ENCODE data around the gene LAMA2.

Gene LAMA2

DNA sequence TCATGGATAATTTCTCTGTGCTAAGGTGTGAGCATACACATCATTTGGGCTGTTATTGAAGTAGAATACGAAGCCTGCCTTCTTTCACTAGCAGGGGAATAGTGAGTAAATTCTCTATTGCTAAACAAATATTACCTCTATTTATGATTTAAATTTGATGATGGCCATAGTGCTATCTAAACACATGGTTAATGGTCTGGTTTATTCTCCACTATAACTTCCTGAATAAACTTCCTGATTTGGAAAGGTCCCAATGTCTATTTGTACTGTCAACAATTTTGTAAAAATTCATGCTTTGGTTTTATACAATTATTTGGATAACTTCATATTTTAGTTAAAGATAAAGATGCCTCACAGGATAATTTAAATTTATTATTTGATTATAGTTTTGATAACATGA is 426.2 kb downstream of the LAMA2 start:
- TF ChIP-seq TCF12 (IDR thresholded peaks at IDR 0.05; ENCODE audit: low read depth) (no peak), TAF1 (IDR thresholded peaks at IDR 0.05; ENCODE audit: low read depth) (no peak)

DNA sequence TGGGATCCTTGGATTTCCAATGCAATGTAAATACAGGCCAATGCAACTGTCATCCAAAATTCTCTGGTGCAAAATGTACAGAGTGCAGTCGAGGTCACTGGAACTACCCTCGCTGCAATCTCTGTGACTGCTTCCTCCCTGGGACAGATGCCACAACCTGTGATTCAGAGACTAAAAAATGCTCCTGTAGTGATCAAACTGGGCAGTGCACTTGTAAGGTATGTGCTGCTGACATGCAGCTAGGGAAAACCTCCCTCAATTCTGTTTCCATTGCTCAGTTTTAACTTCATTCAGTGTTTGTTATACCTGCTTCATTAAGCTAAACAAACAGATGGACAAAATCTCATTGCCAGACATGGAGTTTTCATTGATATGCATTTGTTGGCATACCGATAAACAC is 429.9 kb downstream of the LAMA2 start:
- TF ChIP-seq, protein P1, sequence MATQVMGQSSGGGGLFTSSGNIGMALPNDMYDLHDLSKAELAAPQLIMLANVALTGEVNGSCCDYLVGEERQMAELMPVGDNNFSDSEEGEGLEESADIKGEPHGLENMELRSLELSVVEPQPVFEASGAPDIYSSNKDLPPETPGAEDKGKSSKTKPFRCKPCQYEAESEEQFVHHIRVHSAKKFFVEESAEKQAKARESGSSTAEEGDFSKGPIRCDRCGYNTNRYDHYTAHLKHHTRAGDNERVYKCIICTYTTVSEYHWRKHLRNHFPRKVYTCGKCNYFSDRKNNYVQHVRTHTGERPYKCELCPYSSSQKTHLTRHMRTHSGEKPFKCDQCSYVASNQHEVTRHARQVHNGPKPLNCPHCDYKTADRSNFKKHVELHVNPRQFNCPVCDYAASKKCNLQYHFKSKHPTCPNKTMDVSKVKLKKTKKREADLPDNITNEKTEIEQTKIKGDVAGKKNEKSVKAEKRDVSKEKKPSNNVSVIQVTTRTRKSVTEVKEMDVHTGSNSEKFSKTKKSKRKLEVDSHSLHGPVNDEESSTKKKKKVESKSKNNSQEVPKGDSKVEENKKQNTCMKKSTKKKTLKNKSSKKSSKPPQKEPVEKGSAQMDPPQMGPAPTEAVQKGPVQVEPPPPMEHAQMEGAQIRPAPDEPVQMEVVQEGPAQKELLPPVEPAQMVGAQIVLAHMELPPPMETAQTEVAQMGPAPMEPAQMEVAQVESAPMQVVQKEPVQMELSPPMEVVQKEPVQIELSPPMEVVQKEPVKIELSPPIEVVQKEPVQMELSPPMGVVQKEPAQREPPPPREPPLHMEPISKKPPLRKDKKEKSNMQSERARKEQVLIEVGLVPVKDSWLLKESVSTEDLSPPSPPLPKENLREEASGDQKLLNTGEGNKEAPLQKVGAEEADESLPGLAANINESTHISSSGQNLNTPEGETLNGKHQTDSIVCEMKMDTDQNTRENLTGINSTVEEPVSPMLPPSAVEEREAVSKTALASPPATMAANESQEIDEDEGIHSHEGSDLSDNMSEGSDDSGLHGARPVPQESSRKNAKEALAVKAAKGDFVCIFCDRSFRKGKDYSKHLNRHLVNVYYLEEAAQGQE (IDR thresholded peaks at IDR 0.05; ENCODE audit: low read depth) = no peak
- TF ChIP-seq NFIC (IDR thresholded peaks at IDR 0.05) = peak; percentile 17; the same call in 1 of the 2 replicates

DNA sequence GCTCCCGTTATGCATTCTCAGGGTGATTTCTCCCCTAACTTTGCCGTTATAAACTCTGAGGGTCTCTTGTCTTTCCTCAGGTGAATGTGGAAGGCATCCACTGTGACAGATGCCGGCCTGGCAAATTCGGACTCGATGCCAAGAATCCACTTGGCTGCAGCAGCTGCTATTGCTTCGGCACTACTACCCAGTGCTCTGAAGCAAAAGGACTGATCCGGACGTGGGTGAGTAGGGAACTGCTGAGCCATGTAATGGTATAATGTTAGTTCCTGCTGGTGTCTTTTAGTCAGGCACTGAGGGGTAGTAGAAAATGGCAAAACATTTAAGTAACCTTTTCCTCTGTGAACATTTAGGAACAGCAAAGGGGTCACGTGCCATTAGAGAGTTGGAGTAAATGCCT is 431.6 kb downstream of the LAMA2 start:
- TF ChIP-seq NFIC (IDR thresholded peaks at IDR 0.05) = peak; percentile 67
- TF ChIP-seq, protein P2, sequence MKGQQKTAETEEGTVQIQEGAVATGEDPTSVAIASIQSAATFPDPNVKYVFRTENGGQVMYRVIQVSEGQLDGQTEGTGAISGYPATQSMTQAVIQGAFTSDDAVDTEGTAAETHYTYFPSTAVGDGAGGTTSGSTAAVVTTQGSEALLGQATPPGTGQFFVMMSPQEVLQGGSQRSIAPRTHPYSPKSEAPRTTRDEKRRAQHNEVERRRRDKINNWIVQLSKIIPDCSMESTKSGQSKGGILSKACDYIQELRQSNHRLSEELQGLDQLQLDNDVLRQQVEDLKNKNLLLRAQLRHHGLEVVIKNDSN (IDR thresholded peaks at IDR 0.05) = no peak

DNA sequence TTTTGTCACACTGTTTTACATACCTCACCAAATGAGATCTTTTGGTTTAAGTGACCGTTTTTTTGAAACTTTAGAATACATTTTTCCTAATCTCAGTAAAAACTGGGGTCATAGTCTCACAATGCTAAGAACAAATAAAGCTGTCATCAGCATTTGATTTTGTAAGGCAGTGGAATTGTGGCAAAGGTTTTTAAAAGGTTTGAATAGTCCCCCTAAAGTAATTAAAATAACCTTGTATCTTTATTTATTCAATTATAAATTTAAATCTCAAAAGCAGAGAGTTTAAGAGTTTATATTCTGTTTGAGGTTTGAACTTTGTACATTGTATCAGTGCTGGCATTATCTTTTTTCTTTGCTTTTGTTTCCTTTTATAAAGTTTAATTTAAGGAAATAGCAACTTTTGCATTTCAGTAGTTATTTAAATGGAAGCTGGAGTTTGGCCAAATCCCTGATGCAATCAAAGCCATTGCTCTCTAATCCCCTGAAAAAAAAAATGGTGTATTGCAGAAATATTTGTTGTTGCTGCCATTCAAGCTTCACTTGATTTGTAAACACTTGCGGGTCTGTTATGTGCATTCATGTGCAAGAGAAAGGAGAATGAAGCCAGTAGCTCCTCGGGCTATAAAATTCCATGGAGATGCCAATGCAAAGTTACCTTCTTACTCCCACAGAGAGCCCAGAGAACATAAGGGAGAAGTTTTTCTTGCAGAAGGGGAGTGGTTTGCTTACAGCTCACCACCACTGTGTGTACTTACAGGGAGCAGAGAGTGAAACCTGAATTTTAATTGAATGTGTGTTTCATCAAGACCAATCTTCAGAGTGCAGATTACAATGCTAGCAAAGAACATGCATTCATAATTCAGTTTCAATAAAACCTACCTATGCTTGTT is 435.2 kb downstream of the LAMA2 start:
- TF ChIP-seq EP300 (IDR thresholded peaks at IDR 0.05; ENCODE audit: borderline replicate concordance) (no peak), CEBPB (IDR thresholded peaks at IDR 0.05) (peak; percentile 92), CREB1 (IDR thresholded peaks at IDR 0.05; ENCODE audit: low read depth) (no peak), TEAD4 (IDR thresholded peaks at IDR 0.05) (peak; percentile 44), TAF1 (IDR thresholded peaks at IDR 0.05; ENCODE audit: low read depth) (no peak), RAD21 (IDR thresholded peaks at IDR 0.05; ENCODE audit: low read depth) (no peak), TCF12 (IDR thresholded peaks at IDR 0.05; ENCODE audit: low read depth) (peak; percentile 41; the same call in 1 of the 2 replicates), NFIC (IDR thresholded peaks at IDR 0.05) (peak; percentile 84), YY1 (IDR thresholded peaks at IDR 0.05; ENCODE audit: low read depth) (no peak), ZBTB7A (IDR thresholded peaks at IDR 0.05; ENCODE audit: low read depth) (no peak), FOXM1 (IDR thresholded peaks at IDR 0.05; ENCODE audit: borderline replicate concordance, low read depth) (no peak), EGR1 (IDR thresholded peaks at IDR 0.05) (no peak)
- TF ChIP-seq, protein P3, sequence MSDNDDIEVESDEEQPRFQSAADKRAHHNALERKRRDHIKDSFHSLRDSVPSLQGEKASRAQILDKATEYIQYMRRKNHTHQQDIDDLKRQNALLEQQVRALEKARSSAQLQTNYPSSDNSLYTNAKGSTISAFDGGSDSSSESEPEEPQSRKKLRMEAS (IDR thresholded peaks at IDR 0.05) = no peak
- TF ChIP-seq, protein P1 (IDR thresholded peaks at IDR 0.05; ENCODE audit: low read depth) = no peak
- TF ChIP-seq, protein P2 (IDR thresholded peaks at IDR 0.05) = no peak

DNA sequence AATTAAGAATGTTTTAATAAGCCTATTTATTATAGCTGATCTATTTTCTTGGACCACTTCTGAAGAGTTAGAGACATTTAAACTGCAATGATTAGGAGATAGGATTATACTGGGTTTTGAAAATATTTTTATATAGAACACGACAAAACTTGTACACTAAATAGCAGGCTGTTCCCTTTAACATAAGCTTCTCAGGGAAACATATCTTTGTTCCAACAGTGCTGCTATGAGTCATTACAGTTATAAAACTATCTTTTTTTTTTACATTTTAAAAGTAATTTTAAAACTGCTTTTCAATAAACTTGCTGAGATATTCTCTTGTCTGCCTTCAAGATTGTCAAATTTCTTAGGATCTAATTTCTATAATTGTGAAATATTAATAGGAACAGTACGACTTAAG is 438.0 kb downstream of the LAMA2 start:
- TF ChIP-seq CREB1 (IDR thresholded peaks at IDR 0.05; ENCODE audit: low read depth) (no peak), FOXM1 (IDR thresholded peaks at IDR 0.05; ENCODE audit: borderline replicate concordance, low read depth) (no peak)
- TF ChIP-seq, protein P1 (IDR thresholded peaks at IDR 0.05; ENCODE audit: low read depth) = no peak
- TF ChIP-seq, protein P3 (IDR thresholded peaks at IDR 0.05) = no peak
